ENCODE measurements around the gene MICAL2.

- TF ChIP-seq ZFP30 (CRISPR knock-in tag; IDR thresholded peaks at IDR 0.05), result no peak
- no peak for TF ChIP-seq RARB (CRISPR knock-in tag; IDR thresholded peaks at IDR 0.05)
- TF ChIP-seq CSRNP3 (CRISPR knock-in tag; IDR thresholded peaks at IDR 0.05), result no peak
- TF ChIP-seq ISL1 (CRISPR knock-in tag; IDR thresholded peaks at IDR 0.05), result no peak
- TF ChIP-seq, protein P1, sequence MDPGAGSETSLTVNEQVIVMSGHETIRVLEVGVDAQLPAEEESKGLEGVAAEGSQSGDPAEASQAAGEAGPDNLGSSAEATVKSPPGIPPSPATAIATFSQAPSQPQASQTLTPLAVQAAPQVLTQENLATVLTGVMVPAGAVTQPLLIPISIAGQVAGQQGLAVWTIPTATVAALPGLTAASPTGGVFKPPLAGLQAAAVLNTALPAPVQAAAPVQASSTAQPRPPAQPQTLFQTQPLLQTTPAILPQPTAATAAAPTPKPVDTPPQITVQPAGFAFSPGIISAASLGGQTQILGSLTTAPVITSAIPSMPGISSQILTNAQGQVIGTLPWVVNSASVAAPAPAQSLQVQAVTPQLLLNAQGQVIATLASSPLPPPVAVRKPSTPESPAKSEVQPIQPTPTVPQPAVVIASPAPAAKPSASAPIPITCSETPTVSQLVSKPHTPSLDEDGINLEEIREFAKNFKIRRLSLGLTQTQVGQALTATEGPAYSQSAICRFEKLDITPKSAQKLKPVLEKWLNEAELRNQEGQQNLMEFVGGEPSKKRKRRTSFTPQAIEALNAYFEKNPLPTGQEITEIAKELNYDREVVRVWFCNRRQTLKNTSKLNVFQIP (CRISPR knock-in tag; IDR thresholded peaks at IDR 0.05; ENCODE audit: borderline replicate concordance, low read depth), result no peak
- TF ChIP-seq ARNTL (CRISPR knock-in tag; IDR thresholded peaks at IDR 0.05; ENCODE audit: borderline replicate concordance, low read depth), result no peak
- no peak for TF ChIP-seq ZFP3 (CRISPR knock-in tag; IDR thresholded peaks at IDR 0.05)
- TF ChIP-seq PPARA (CRISPR knock-in tag; IDR thresholded peaks at IDR 0.05; ENCODE audit: borderline replicate concordance), result no peak
These were observed 179.5 kb downstream of the MICAL2 start for GRCh38 chr11:12289667-12290476.
